HepG2 (cell line): Measurements from ENCODE around the gene GTSF1L. TPM values are rescaled to one million over a fixed set of nuclear protein-coding genes. Genes with fewer than 3 reads are reported as not detected.

Source experiments
- AHR ChIP-seq: IDR thresholded peaks from 2 replicates; pipeline ENCODE4 v1.6.1; 2018; ENCODE audit warnings: missing genetic modification reagents, missing compliant biosample characterization
- DNMT1 ChIP-seq: sonication (generic); formaldehyde crosslinking; IDR thresholded peaks from 2 replicates; pipeline ENCODE4 v1.5.1; 2020; ENCODE audit warnings: mild to moderate bottlenecking, missing genetic modification reagents
- GTF3A ChIP-seq: sonication (generic); formaldehyde crosslinking; conservative IDR thresholded peaks from 2 replicates; pipeline ENCODE4 v1.4.0; 2020; ENCODE audit warnings: mild to moderate bottlenecking, missing genetic modification reagents
- NCOA2 ChIP-seq: sonication (generic); formaldehyde crosslinking; IDR thresholded peaks from 2 replicates; pipeline ENCODE4 v1.8.0; 2022; ENCODE audit warnings: inconsistent platforms
- NFE2L1 ChIP-seq: sonication (generic); formaldehyde crosslinking; IDR thresholded peaks from 2 replicates; pipeline ENCODE4 v1.4.0; 2020; ENCODE audit warnings: missing genetic modification reagents, mild to moderate bottlenecking, borderline replicate concordance
- PHF8 ChIP-seq: sonication (generic); formaldehyde crosslinking; IDR thresholded peaks from 2 replicates; pipeline ENCODE4 v1.5.0; 2020; ENCODE audit warnings: missing genetic modification reagents
- RXRB ChIP-seq: IDR thresholded peaks from 2 replicates; pipeline ENCODE4 v1.6.1; 2016; ENCODE audit warnings: borderline replicate concordance, missing genetic modification reagents, missing compliant biosample characterization
- SALL1 ChIP-seq: sonication (generic); formaldehyde crosslinking; IDR thresholded peaks from 2 replicates; pipeline ENCODE4 v1.8.0; 2022; ENCODE audit warnings: mild to moderate bottlenecking, missing genetic modification reagents
- SP140L ChIP-seq: sonication (generic); formaldehyde crosslinking; IDR thresholded peaks from 2 replicates; pipeline ENCODE4 v1.4.0; 2020; ENCODE audit warnings: missing genetic modification reagents, borderline replicate concordance
- SP2 ChIP-seq: sonication (generic); formaldehyde crosslinking; IDR thresholded peaks from 2 replicates; pipeline ENCODE4 v1.5.1; 2020; ENCODE audit warnings: mild to moderate bottlenecking, missing genetic modification reagents
- TFDP2 ChIP-seq: sonication (generic); formaldehyde crosslinking; IDR thresholded peaks from 2 replicates; pipeline ENCODE4 v1.4.0; 2020; ENCODE audit warnings: missing genetic modification reagents
- WIZ ChIP-seq: sonication (generic); formaldehyde crosslinking; IDR thresholded peaks from 2 replicates; pipeline ENCODE4 v1.5.1; 2020; ENCODE audit warnings: mild to moderate bottlenecking, missing genetic modification reagents
- ZMYM4 ChIP-seq: sonication (generic); formaldehyde crosslinking; IDR thresholded peaks from 2 replicates; pipeline ENCODE4 v1.8.1; 2023; ENCODE audit warnings: mild to moderate bottlenecking, missing genetic modification reagents
- ZNF160 ChIP-seq: sonication (generic); formaldehyde crosslinking; IDR thresholded peaks from 2 replicates; pipeline ENCODE4 v1.8.0; 2022; ENCODE audit warnings: mild to moderate bottlenecking, inconsistent platforms, missing genetic modification reagents
- ZNF367 ChIP-seq: sonication (generic); formaldehyde crosslinking; IDR thresholded peaks from 2 replicates; pipeline ENCODE4 v1.4.0; 2020; ENCODE audit warnings: missing genetic modification reagents, borderline replicate concordance
- ZNF558 ChIP-seq: sonication (generic); formaldehyde crosslinking; IDR thresholded peaks from 2 replicates; pipeline ENCODE4 v1.9.0; 2022; ENCODE audit warnings: mild to moderate bottlenecking, missing genetic modification reagents, borderline replicate concordance
- ZNF607 ChIP-seq: sonication (generic); formaldehyde crosslinking; IDR thresholded peaks from 2 replicates; pipeline ENCODE4 v1.5.1; 2020; ENCODE audit warnings: missing genetic modification reagents, mild to moderate bottlenecking, borderline replicate concordance
- ZNF615 ChIP-seq: sonication (generic); formaldehyde crosslinking; IDR thresholded peaks from 2 replicates; pipeline ENCODE4 v1.5.0; 2020; ENCODE audit warnings: mild to moderate bottlenecking, missing genetic modification reagents, borderline replicate concordance
- ZNF83 ChIP-seq: sonication (generic); formaldehyde crosslinking; IDR thresholded peaks from 2 replicates; pipeline ENCODE4 v1.4.0; 2020; ENCODE audit warnings: missing genetic modification reagents, mild to moderate bottlenecking, borderline replicate concordance
- polyA plus RNA-seq, 8 experiments: library from polyadenylated mRNA; depleted of rRNA in 3 of 8; stranded (reverse) in 7 of 8; unstranded in 1 of 8; fragments of >200 nt; fragmentation: Illumina TruSeq in 4 of 8; extraction: Trizol in 4 of 8; gene quantifications; 2 replicates each; pipeline versions ENCODE4 v1.2.1 to v1.2.3, GENCODE V29; 2011 to 2016; ENCODE audit warnings: low read depth in 4 of 8, missing spikeins in 1 of 8, mixed read lengths in 1 of 8; ENCODE audit not compliant: insufficient read depth in 1 of 8
- total RNA-seq, 5 experiments: library from RNA; depleted of rRNA; stranded (reverse); fragments of >200 nt; fragmentation: Illumina TruSeq; extraction: Trizol; gene quantifications; 2 replicates each; pipeline ENCODE4 v1.2.3, GENCODE V29; 2016; ENCODE audit warnings: low read depth in 1 of 5
- TF ChIP-seq, protein P1 (sequence below): IDR thresholded peaks from 2 replicates; pipeline ENCODE4 v1.6.1; 2016; ENCODE audit warnings: mild to moderate bottlenecking
- TF ChIP-seq, protein P2 (sequence below): sonication (generic); formaldehyde crosslinking; IDR thresholded peaks from 2 replicates; pipeline ENCODE4 v1.4.0; 2020; ENCODE audit warnings: missing genetic modification reagents
- TF ChIP-seq, protein P3 (sequence below): sonication (generic); formaldehyde crosslinking; IDR thresholded peaks from 2 replicates; pipeline ENCODE4 v1.5.1; 2020; ENCODE audit warnings: mild to moderate bottlenecking, moderate library complexity, missing genetic modification reagents

The GTSF1L gene
- total and polyA plus RNA-seq, 2 of the 13 experiments (the other 11 are each of a cell fraction or from before 2014, with no cell fraction given) = not detected

GRCh38 chr20:43739148-43739749, 12.4 kb upstream of the GTSF1L start (continued):
- TF ChIP-seq, protein P1, sequence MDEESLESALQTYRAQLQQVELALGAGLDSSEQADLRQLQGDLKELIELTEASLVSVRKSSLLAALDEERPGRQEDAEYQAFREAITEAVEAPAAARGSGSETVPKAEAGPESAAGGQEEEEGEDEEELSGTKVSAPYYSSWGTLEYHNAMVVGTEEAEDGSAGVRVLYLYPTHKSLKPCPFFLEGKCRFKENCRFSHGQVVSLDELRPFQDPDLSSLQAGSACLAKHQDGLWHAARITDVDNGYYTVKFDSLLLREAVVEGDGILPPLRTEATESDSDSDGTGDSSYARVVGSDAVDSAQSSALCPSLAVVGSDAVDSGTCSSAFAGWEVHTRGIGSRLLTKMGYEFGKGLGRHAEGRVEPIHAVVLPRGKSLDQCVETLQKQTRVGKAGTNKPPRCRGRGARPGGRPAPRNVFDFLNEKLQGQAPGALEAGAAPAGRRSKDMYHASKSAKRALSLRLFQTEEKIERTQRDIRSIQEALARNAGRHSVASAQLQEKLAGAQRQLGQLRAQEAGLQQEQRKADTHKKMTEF (CRISPR knock-in tag) = 0 out of 2 replicates have a peak, but pooled peaks have one; percentile 26
- TF ChIP-seq ZMYM4 (CRISPR knock-in tag) (no peak), ZNF558 (CRISPR knock-in tag) (no peak), ZNF83 (CRISPR knock-in tag) (no peak), RXRB (CRISPR knock-in tag) (0 out of 2 replicates have a peak, but pooled peaks have one; percentile 42), SP2 (no peak), ZNF615 (CRISPR knock-in tag) (no peak), SALL1 (CRISPR knock-in tag) (peak; percentile 39; the same call in 1 of the 2 replicates), DNMT1 (0 out of 2 replicates have a peak, but pooled peaks have one; percentile 23), NFE2L1 (CRISPR knock-in tag) (no peak), SP140L (CRISPR knock-in tag) (no peak), NCOA2 (no peak), GTF3A (CRISPR knock-in tag) (no peak), WIZ (CRISPR knock-in tag) (peak; percentile 36; the same call in 1 of the 2 replicates), ZNF607 (CRISPR knock-in tag) (0 out of 2 replicates have a peak, but pooled peaks have one; percentile 62), ZNF367 (CRISPR knock-in tag) (no peak), PHF8 (CRISPR knock-in tag) (no peak), ZNF160 (CRISPR knock-in tag) (no peak), TFDP2 (CRISPR knock-in tag) (no peak), AHR (no peak)
- TF ChIP-seq, protein P2, sequence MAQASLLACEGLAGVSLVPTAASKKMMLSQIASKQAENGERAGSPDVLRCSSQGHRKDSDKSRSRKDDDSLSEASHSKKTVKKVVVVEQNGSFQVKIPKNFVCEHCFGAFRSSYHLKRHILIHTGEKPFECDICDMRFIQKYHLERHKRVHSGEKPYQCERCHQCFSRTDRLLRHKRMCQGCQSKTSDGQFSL (CRISPR knock-in tag) = no peak
- TF ChIP-seq, protein P3, sequence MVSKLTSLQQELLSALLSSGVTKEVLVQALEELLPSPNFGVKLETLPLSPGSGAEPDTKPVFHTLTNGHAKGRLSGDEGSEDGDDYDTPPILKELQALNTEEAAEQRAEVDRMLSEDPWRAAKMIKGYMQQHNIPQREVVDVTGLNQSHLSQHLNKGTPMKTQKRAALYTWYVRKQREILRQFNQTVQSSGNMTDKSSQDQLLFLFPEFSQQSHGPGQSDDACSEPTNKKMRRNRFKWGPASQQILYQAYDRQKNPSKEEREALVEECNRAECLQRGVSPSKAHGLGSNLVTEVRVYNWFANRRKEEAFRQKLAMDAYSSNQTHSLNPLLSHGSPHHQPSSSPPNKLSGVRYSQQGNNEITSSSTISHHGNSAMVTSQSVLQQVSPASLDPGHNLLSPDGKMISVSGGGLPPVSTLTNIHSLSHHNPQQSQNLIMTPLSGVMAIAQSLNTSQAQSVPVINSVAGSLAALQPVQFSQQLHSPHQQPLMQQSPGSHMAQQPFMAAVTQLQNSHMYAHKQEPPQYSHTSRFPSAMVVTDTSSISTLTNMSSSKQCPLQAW (CRISPR knock-in tag) = no peak
